ENCODE results near the gene DAAM2. TPM values are rescaled to one million over a fixed set of nuclear protein-coding genes. Genes with fewer than 3 reads are reported as not detected.

Gene DAAM2
- total RNA-seq, 1 donor from 2014 or later, result 0.59 TPM

DNA sequence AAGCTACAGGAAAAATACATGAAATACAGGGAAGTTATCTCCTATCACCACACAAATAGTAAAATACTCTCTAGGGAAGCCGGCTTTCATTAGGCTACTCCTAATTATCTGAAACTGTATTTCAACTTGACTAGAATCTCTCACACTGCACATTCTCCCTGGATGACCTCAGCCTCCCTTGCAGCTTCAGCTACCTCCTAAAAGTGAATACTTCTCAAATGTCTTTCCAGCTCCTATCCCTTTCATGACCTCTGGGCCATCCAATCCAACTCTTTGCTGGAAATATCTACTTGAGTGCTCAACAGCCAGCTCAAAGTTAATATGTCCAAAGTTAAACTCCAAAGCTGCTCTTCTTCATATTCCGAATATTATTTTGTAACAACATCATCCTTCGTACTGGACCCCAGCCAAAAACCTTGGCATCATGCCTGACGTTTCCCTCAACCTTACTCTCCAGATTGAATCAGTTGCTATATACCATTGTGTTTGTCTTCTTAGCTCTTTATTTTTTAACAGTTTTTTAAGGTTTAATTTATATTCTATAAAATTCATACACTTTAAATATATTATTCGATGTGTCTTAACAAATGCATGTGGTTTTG, 37.6 kb upstream of the DAAM2 start:
- H3K27ac Mint-ChIP-seq (ENCODE audit: unreplicated experiment), result no peak overlapping the region
- peaks cover 2% of the 10 kb centered on the region for H3K9me3 Mint-ChIP-seq (ENCODE audit: unreplicated experiment)
- no peak for DNase-seq
- H3K27me3 Mint-ChIP-seq (ENCODE audit: unreplicated experiment), result no peaks in the 10 kb centered on the region
- no peak overlapping the region for H3K4me3 Mint-ChIP-seq (ENCODE audit: unreplicated experiment)
- TF ChIP-seq, protein P1, sequence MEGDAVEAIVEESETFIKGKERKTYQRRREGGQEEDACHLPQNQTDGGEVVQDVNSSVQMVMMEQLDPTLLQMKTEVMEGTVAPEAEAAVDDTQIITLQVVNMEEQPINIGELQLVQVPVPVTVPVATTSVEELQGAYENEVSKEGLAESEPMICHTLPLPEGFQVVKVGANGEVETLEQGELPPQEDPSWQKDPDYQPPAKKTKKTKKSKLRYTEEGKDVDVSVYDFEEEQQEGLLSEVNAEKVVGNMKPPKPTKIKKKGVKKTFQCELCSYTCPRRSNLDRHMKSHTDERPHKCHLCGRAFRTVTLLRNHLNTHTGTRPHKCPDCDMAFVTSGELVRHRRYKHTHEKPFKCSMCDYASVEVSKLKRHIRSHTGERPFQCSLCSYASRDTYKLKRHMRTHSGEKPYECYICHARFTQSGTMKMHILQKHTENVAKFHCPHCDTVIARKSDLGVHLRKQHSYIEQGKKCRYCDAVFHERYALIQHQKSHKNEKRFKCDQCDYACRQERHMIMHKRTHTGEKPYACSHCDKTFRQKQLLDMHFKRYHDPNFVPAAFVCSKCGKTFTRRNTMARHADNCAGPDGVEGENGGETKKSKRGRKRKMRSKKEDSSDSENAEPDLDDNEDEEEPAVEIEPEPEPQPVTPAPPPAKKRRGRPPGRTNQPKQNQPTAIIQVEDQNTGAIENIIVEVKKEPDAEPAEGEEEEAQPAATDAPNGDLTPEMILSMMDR (IDR thresholded peaks at IDR 0.05; ENCODE audit: partially characterized antibody, unreplicated experiment), result no peak
- H3K36me3 Mint-ChIP-seq (ENCODE audit: unreplicated experiment), result no peaks in the 10 kb centered on the region
- H3K4me1 Mint-ChIP-seq (ENCODE audit: low read depth, unreplicated experiment), result no peaks in the 10 kb centered on the region

DNA sequence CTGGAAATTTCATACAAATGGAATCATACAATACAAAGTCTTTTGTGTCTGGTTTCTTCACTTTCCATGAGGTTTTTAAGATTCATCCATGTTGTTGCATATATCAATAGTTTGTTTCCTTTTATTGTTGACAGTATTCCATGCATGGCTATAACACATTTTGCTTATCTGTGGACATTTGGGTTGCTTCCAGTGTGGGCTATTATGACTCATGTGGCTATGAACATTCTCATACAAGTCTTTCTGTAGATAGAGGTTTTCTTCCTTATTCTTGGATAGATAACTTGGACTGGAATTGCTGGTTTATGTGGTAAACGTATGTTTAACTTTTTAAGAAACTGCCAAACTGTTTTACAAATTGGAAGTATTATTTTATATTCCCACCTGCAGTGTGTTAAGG, 36.9 kb upstream of the DAAM2 start:
- Mint-ChIP-seq H3K27me3 (ENCODE audit: unreplicated experiment) (no peaks in the 10 kb centered on the region), H3K9me3 (ENCODE audit: unreplicated experiment) (peaks cover 2% of the 10 kb centered on the region), H3K36me3 (ENCODE audit: unreplicated experiment) (no peaks in the 10 kb centered on the region), H3K4me3 (ENCODE audit: unreplicated experiment) (no peak overlapping the region), H3K4me1 (ENCODE audit: low read depth, unreplicated experiment) (no peaks in the 10 kb centered on the region), H3K27ac (ENCODE audit: unreplicated experiment) (no peak overlapping the region)
- TF ChIP-seq, protein P1 (IDR thresholded peaks at IDR 0.05; ENCODE audit: partially characterized antibody, unreplicated experiment), result no peak
- no peak for DNase-seq

DNA sequence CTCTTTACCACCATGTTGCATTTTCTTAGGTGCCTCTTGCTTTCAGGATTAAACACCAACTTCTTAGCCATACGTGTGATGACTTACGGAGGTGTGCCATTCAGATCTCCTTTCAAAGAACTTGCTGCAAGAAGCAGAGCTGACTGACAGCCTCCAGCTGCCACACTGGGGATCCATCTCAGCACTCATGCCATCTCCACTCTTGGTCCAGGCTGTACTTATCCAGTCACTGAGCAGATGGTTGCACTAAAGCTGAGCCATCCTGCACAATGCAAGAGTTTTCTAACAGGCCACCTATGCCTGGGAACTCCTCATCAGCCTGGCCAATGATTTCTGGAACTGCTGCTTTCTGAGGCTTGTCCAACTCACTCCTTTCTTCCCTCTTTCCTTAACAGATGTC, 35.6 kb upstream of the DAAM2 start:
- H3K4me1 Mint-ChIP-seq (ENCODE audit: low read depth, unreplicated experiment), result no peaks in the 10 kb centered on the region
- peaks cover 2% of the 10 kb centered on the region for H3K9me3 Mint-ChIP-seq (ENCODE audit: unreplicated experiment)
- no peaks in the 10 kb centered on the region for H3K36me3 Mint-ChIP-seq (ENCODE audit: unreplicated experiment)
- TF ChIP-seq, protein P1 (IDR thresholded peaks at IDR 0.05; ENCODE audit: partially characterized antibody, unreplicated experiment), result no peak
- no peak for DNase-seq
- H3K27me3 Mint-ChIP-seq (ENCODE audit: unreplicated experiment), result no peaks in the 10 kb centered on the region
- no peak overlapping the region for H3K27ac Mint-ChIP-seq (ENCODE audit: unreplicated experiment)
- no peak overlapping the region for H3K4me3 Mint-ChIP-seq (ENCODE audit: unreplicated experiment)

DNA sequence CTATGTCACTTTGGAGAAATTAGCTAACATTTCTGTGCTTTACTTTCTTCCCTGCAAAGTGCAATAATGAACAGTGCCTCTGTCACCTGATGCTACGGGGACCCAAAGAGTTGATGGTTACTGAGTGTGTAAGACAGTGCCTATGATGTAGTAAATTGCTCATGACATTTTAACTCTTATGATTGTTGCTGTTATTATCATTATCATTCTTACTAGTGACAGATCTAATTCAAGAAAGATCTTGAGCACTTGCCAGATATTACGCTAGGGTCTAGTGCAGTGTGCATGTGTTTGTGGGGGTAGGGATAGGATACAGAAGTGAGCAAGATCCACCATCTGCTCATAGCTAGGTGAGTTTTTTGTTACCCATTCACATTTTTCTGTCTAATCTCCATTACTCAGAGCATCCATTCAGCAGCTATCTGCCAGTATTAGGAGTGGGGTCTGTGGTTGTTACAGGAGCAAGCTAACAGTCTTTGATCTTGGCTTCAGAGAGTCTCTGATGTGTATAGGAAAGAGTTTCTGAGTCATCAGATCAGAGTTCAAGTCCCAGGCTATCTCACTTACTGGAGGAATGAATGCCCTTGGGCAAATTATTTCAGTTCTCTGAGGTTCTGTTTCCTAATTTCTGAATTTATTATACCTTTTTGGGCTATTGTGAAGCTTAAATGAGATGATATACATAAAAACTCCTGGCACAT, 33.1 kb upstream of the DAAM2 start:
- Mint-ChIP-seq H3K9me3 (ENCODE audit: unreplicated experiment) (peaks cover 2% of the 10 kb centered on the region), H3K27me3 (ENCODE audit: unreplicated experiment) (no peaks in the 10 kb centered on the region), H3K27ac (ENCODE audit: unreplicated experiment) (no peak overlapping the region), H3K4me1 (ENCODE audit: low read depth, unreplicated experiment) (no peaks in the 10 kb centered on the region), H3K36me3 (ENCODE audit: unreplicated experiment) (no peaks in the 10 kb centered on the region), H3K4me3 (ENCODE audit: unreplicated experiment) (no peak overlapping the region)
- TF ChIP-seq, protein P1 (IDR thresholded peaks at IDR 0.05; ENCODE audit: partially characterized antibody, unreplicated experiment), result no peak
- DNase-seq, result no peak

DNA sequence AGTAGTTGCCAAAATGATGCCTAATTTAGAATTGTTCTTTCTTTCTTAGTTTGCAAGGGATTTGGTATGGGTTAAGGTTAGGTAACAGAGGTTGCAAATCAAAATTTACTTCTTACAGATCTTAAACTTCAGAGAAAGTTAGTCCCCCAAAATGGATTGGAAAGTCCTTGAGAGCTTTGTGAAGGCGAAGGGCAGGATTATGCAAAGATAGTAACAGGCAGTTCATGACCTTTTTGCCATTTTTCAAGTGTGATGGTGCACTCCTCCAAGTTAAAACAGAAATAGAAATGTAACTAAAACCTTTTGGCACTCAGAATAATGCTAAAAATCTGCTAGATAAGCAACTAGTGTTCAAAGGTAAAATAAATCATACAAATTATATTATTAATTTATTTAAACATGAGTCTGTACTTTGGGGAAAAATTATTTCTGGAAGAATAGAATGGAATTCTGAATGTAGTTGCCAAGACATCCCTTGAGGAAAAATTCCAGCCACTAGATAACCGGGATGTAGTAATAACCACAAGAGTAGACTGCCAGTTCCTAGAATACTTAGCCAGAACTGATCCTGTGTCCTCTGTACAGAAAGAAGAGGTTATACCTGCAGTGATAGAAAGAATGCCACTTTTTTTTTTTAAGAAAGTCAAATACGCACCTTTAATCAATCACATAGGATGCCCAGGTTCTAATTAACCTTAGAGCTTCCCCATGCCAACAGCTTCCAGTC, 31.8 kb upstream of the DAAM2 start:
- TF ChIP-seq, protein P1 (IDR thresholded peaks at IDR 0.05; ENCODE audit: partially characterized antibody, unreplicated experiment), result no peak
- no peaks in the 10 kb centered on the region for H3K4me1 Mint-ChIP-seq (ENCODE audit: low read depth, unreplicated experiment)
- no peaks in the 10 kb centered on the region for H3K36me3 Mint-ChIP-seq (ENCODE audit: unreplicated experiment)
- H3K27ac Mint-ChIP-seq (ENCODE audit: unreplicated experiment), result no peak overlapping the region
- peaks cover 5% of the 10 kb centered on the region for H3K9me3 Mint-ChIP-seq (ENCODE audit: unreplicated experiment)
- DNase-seq, result no peak
- H3K27me3 Mint-ChIP-seq (ENCODE audit: unreplicated experiment), result no peaks in the 10 kb centered on the region
- no peak overlapping the region for H3K4me3 Mint-ChIP-seq (ENCODE audit: unreplicated experiment)

All from glutamatergic neuron (in vitro differentiated cells).